Erythroblast (primary cell): ENCODE measurements around the gene BOC.

ENCODE experiments used
- DNase-seq, 2 experiments: peaks; one replicate each; lab custom pipeline; 2025; lab: John Stamatoyannopoulos, UW
- GATA1 ChIP-seq: IDR thresholded peaks from 2 replicates; pipeline ENCODE4 v1.6.1; 2011; ENCODE audit warnings: low read depth, mild to moderate bottlenecking, control low read depth, low read length, moderate library complexity
- POLR2A ChIP-seq: IDR thresholded peaks from 2 replicates; pipeline ENCODE4 v1.6.1; 2011; ENCODE audit warnings: mild to moderate bottlenecking, low read length

The BOC gene

GRCh38 chr3:113271189-113271588 lies 59.8 kb downstream of the BOC start:
- TF ChIP-seq GATA1 (no peak), POLR2A (no peak)
- peak; percentile 2 to 8 for DNase-seq

GRCh38 chr3:113271594-113272384 lies 60.4 kb downstream of the BOC start:
- DNase-seq: peak; percentile 25 to 44

GRCh38 chr3:113272385-113272779 lies 61.0 kb downstream of the BOC start:
- no peak for TF ChIP-seq GATA1
- no peak for DNase-seq

More at GRCh38 chr3:113271594-113272384, 60.4 kb downstream of the BOC start:
- no peak for TF ChIP-seq POLR2A
- TF ChIP-seq GATA1: no peak

- TF ChIP-seq GATA1 (no peak), POLR2A (no peak)
- DNase-seq: no peak
Observed at GRCh38 chr3:113273011-113273410, 61.7 kb downstream of the BOC start.

GRCh38 chr3:113273604-113274378 lies 62.4 kb downstream of the BOC start:
- no peak for DNase-seq
- no peak for TF ChIP-seq GATA1
- TF ChIP-seq POLR2A: no peak

GRCh38 chr3:113274425-113275257 lies 63.3 kb downstream of the BOC start:
- TF ChIP-seq POLR2A (no peak), GATA1 (no peak)

GRCh38 chr3:113275258-113275556 lies 63.9 kb downstream of the BOC start:
- no peak for TF ChIP-seq GATA1
- TF ChIP-seq POLR2A: no peak
- no peak for DNase-seq

More at GRCh38 chr3:113274425-113275257, 63.3 kb downstream of the BOC start:
- no peak for DNase-seq

GRCh38 chr3:113275583-113275928 lies 64.2 kb downstream of the BOC start:
- no peak for DNase-seq
- no peak for TF ChIP-seq GATA1
- TF ChIP-seq POLR2A: no peak

- peak; percentile 25 to 26 for DNase-seq
- no peak for TF ChIP-seq POLR2A
- TF ChIP-seq GATA1: no peak
Observed at GRCh38 chr3:113275929-113276750, 64.8 kb downstream of the BOC start.

GRCh38 chr3:113276751-113277080 lies 65.4 kb downstream of the BOC start:
- no peak for DNase-seq
- TF ChIP-seq GATA1: no peak
- no peak for TF ChIP-seq POLR2A

- TF ChIP-seq GATA1 (no peak), POLR2A (no peak)
- DNase-seq: no peak
Observed at GRCh38 chr3:113277414-113277813, 66.1 kb downstream of the BOC start.

GRCh38 chr3:113277941-113278598 lies 66.7 kb downstream of the BOC start:
- TF ChIP-seq POLR2A: no peak
- no peak for TF ChIP-seq GATA1
- no peak for DNase-seq

- TF ChIP-seq POLR2A: no peak
- TF ChIP-seq GATA1: no peak
- DNase-seq: no peak
Observed at GRCh38 chr3:113278599-113278955, 67.2 kb downstream of the BOC start.
